KOPT-K1 (cell line): ENCODE measurements around the gene MTHFD2L.

Experiments used
- H3K27ac ChIP-seq: fragments of 200-600 bp; sonication (generic); 2 replicates; pipeline ENCODE4 v1.5.1; 2016; ENCODE audit warnings: antibody characterized with exemption, mild to moderate bottlenecking, low read depth, low read length; ENCODE audit not compliant: poor library complexity, severe bottlenecking
- H3K36me3 ChIP-seq: fragments of 200-600 bp; sonication (generic); 2 replicates; pipeline ENCODE4 v1.5.1; 2017; ENCODE audit warnings: antibody characterized with exemption, mild to moderate bottlenecking, low read length, moderate library complexity; ENCODE audit not compliant: insufficient read depth
- H3K9me3 ChIP-seq: fragments of 200-600 bp; sonication (generic); 2 replicates; pipeline ENCODE4 v1.5.1; 2017; ENCODE audit warnings: antibody characterized with exemption, low read length, mild to moderate bottlenecking; ENCODE audit not compliant: insufficient read depth, poor library complexity, severe bottlenecking

The MTHFD2L gene

GRCh38 chr4:74228691-74229640, 71.0 kb downstream of the MTHFD2L start:
- Histone ChIP-seq H3K27ac (no peak overlapping the region), H3K36me3 (no peaks in the 10 kb centered on the region), H3K9me3 (no peaks in the 10 kb centered on the region)

- Histone ChIP-seq H3K36me3 (no peaks in the 10 kb centered on the region), H3K27ac (no peak overlapping the region), H3K9me3 (no peaks in the 10 kb centered on the region)
Measured at GRCh38 chr4:74230902-74231499, 73.1 kb downstream of the MTHFD2L start.

- Histone ChIP-seq H3K27ac (no peak overlapping the region), H3K36me3 (no peaks in the 10 kb centered on the region), H3K9me3 (no peaks in the 10 kb centered on the region)
Measured at GRCh38 chr4:74235135-74235534, 77.2 kb downstream of the MTHFD2L start.

- Histone ChIP-seq H3K27ac (no peak overlapping the region), H3K9me3 (no peaks in the 10 kb centered on the region), H3K36me3 (no peaks in the 10 kb centered on the region)
Measured at GRCh38 chr4:74237425-74237966, 79.6 kb downstream of the MTHFD2L start.

GRCh38 chr4:74244049-74244448, 86.1 kb downstream of the MTHFD2L start:
- H3K27ac ChIP-seq: no peak overlapping the region
- no peaks in the 10 kb centered on the region for H3K36me3 ChIP-seq
- no peaks in the 10 kb centered on the region for H3K9me3 ChIP-seq

GRCh38 chr4:74252933-74253332, 95.0 kb downstream of the MTHFD2L start:
- H3K27ac ChIP-seq: no peak overlapping the region
- H3K36me3 ChIP-seq: no peaks in the 10 kb centered on the region
- peaks cover 29% of the 10 kb centered on the region for H3K9me3 ChIP-seq

- Histone ChIP-seq H3K9me3 (peaks cover 29% of the 10 kb centered on the region), H3K36me3 (no peaks in the 10 kb centered on the region), H3K27ac (no peak overlapping the region)
Measured at GRCh38 chr4:74254386-74254785, 96.5 kb downstream of the MTHFD2L start.

GRCh38 chr4:74255096-74255495, 97.2 kb downstream of the MTHFD2L start:
- H3K9me3 ChIP-seq: peaks cover 29% of the 10 kb centered on the region
- H3K36me3 ChIP-seq: no peaks in the 10 kb centered on the region
- H3K27ac ChIP-seq: no peak overlapping the region

- Histone ChIP-seq H3K27ac (no peak overlapping the region), H3K36me3 (no peaks in the 10 kb centered on the region), H3K9me3 (no peaks in the 10 kb centered on the region)
Measured at GRCh38 chr4:74258963-74259362, 101.0 kb downstream of the MTHFD2L start.

- H3K36me3 ChIP-seq: no peaks in the 10 kb centered on the region
- H3K9me3 ChIP-seq: no peaks in the 10 kb centered on the region
- H3K27ac ChIP-seq: no peak overlapping the region
Measured at GRCh38 chr4:74260036-74260435, 102.1 kb downstream of the MTHFD2L start.

- no peaks in the 10 kb centered on the region for H3K9me3 ChIP-seq
- H3K36me3 ChIP-seq: no peaks in the 10 kb centered on the region
- H3K27ac ChIP-seq: no peak overlapping the region
Measured at GRCh38 chr4:74262522-74262921, 104.6 kb downstream of the MTHFD2L start.

- no peak overlapping the region for H3K27ac ChIP-seq
- no peaks in the 10 kb centered on the region for H3K36me3 ChIP-seq
- no peaks in the 10 kb centered on the region for H3K9me3 ChIP-seq
Measured at GRCh38 chr4:74263551-74263950, 105.6 kb downstream of the MTHFD2L start.

- H3K36me3 ChIP-seq: no peaks in the 10 kb centered on the region
- no peak overlapping the region for H3K27ac ChIP-seq
- H3K9me3 ChIP-seq: no peaks in the 10 kb centered on the region
Measured at GRCh38 chr4:74266081-74266480, 108.2 kb downstream of the MTHFD2L start.

GRCh38 chr4:74267998-74268606, 110.2 kb downstream of the MTHFD2L start:
- H3K9me3 ChIP-seq: no peaks in the 10 kb centered on the region
- no peak overlapping the region for H3K27ac ChIP-seq
- H3K36me3 ChIP-seq: no peaks in the 10 kb centered on the region

GRCh38 chr4:74268643-74269042, 110.7 kb downstream of the MTHFD2L start:
- no peaks in the 10 kb centered on the region for H3K9me3 ChIP-seq
- no peaks in the 10 kb centered on the region for H3K36me3 ChIP-seq
- no peak overlapping the region for H3K27ac ChIP-seq
